K562 (cell line): ENCODE results near the gene NFYC. TPM values are rescaled to one million over a fixed set of nuclear protein-coding genes. Genes with fewer than 3 reads are reported as not detected.

Experiments used
- BRD4 ChIP-seq: fragments of 200-600 bp; sonication (generic); IDR thresholded peaks from 2 replicates; pipeline ENCODE4 v1.6.1; 2017; ENCODE audit warnings: inconsistent platforms
- CLOCK ChIP-seq: fragments of 250-450 bp; sonication (Bioruptor Pico); IDR thresholded peaks from 2 replicates; pipeline ENCODE4 v1.4.0; 2020; ENCODE audit warnings: mild to moderate bottlenecking, moderate library complexity, borderline replicate concordance
- DACH1 ChIP-seq: fragments of 450-650 bp; IDR thresholded peaks from 2 replicates; pipeline ENCODE4 v1.6.1; 2018; ENCODE audit not compliant: partially characterized antibody
- FUS ChIP-seq: fragments of 200-400 bp; formaldehyde crosslinking; optimal IDR thresholded peaks from 2 replicates; pipeline ENCODE3; 2017; ENCODE audit warnings: low read depth, low read length
- GATA2 ChIP-seq: sonication (generic); formaldehyde crosslinking; IDR thresholded peaks from 2 replicates; pipeline ENCODE4 v1.4.0; 2020; ENCODE audit warnings: mild to moderate bottlenecking, missing genetic modification reagents
- HOXB6 ChIP-seq: fragments of 250-450 bp; sonication (Bioruptor Pico); IDR thresholded peaks from 2 replicates; pipeline ENCODE4 v1.5.1; 2022; ENCODE audit warnings: mild to moderate bottlenecking, borderline replicate concordance
- ILF3 ChIP-seq: fragments of 450-650 bp; IDR thresholded peaks from 2 replicates; pipeline ENCODE4 v1.6.1; 2018; ENCODE audit warnings: antibody characterized with exemption, mild to moderate bottlenecking, moderate library complexity, borderline replicate concordance
- KLF13 ChIP-seq: fragments of 450-650 bp; IDR thresholded peaks from 2 replicates; pipeline ENCODE4 v1.6.1; 2016; ENCODE audit warnings: missing genetic modification characterization, low read depth, mild to moderate bottlenecking, missing compliant biosample characterization, moderate library complexity, borderline replicate concordance
- MAFF ChIP-seq: IDR thresholded peaks from 2 replicates; pipeline ENCODE4 v1.6.1; 2012; ENCODE audit warnings: low read length, improper control_type of control experiment
- ZNF239 ChIP-seq: fragments of 250-450 bp; sonication (Bioruptor Pico); IDR thresholded peaks from 2 replicates; pipeline ENCODE4 v1.4.0; 2020; ENCODE audit warnings: mild to moderate bottlenecking
- ZNF253 ChIP-seq: fragments of 250-450 bp; sonication (Bioruptor Pico); conservative IDR thresholded peaks from 2 replicates; pipeline ENCODE4 v1.6.1; 2021; ENCODE audit warnings: mild to moderate bottlenecking
- ZNF263 ChIP-seq: sonication (generic); formaldehyde crosslinking; IDR thresholded peaks from 2 replicates; pipeline ENCODE4 v1.8.0; 2022; ENCODE audit warnings: mild to moderate bottlenecking, missing genetic modification reagents, borderline replicate concordance
- ZNF511 ChIP-seq: sonication (generic); formaldehyde crosslinking; IDR thresholded peaks from 2 replicates; pipeline ENCODE4 v1.8.0; 2022; ENCODE audit warnings: mild to moderate bottlenecking, missing genetic modification reagents
- ZNF830 ChIP-seq: fragments of 250-450 bp; sonication (Bioruptor Pico); IDR thresholded peaks from 2 replicates; pipeline ENCODE4 v1.5.0; 2021; ENCODE audit warnings: mild to moderate bottlenecking
- polyA plus RNA-seq, 8 experiments: library from polyadenylated mRNA; depleted of rRNA in 4 of 8; stranded (reverse) in 5 of 8; unstranded in 3 of 8; fragments of >200 nt; fragmentation: Nextera tagmentation in 2 of 8; fragmentation: Illumina TruSeq in 1 of 8; extraction: Ambion mirVana in 2 of 8; extraction: Trizol in 1 of 8; gene quantifications; 2 replicates each; pipeline versions ENCODE4 v1.2.1 to v1.2.3, GENCODE V29; 2011 to 2014; ENCODE audit warnings: inconsistent platforms in 1 of 8, missing spikeins in 1 of 8
- total RNA-seq, 7 experiments: library from RNA; depleted of rRNA in 6 of 7; stranded (reverse); fragments of >200 nt in 6 of 7; fragmentation: Illumina TruSeq in 2 of 7; extraction: Trizol in 2 of 7; gene quantifications; 2 replicates each; pipeline versions ENCODE4 v1.2.1 to v1.2.3, GENCODE V29; 2011 to 2021; ENCODE audit warnings: low replicate concordance in 1 of 7
- TF ChIP-seq, protein P1 (sequence below): fragments of 450-650 bp; formaldehyde crosslinking; conservative IDR thresholded peaks from 2 replicates; pipeline ENCODE4 v1.4.0; 2022; ENCODE audit warnings: mild to moderate bottlenecking, missing genetic modification characterization
- TF ChIP-seq, protein P2 (sequence below): fragments of 250-450 bp; sonication (Bioruptor Pico); IDR thresholded peaks from 2 replicates; pipeline ENCODE4 v1.5.0; 2021; ENCODE audit warnings: mild to moderate bottlenecking, moderate library complexity
- TF ChIP-seq, protein P3 (sequence below): sonication (generic); formaldehyde crosslinking; IDR thresholded peaks from 2 replicates; pipeline ENCODE4 v1.8.0; 2023; ENCODE audit warnings: mild to moderate bottlenecking, missing genetic modification reagents

NFYC gene
- total and polyA plus RNA-seq, 9 of the 15 experiments (the other 6 are each of a cell fraction or from before 2014, with no cell fraction given) = 4.8 to 59.8 (median 41.1) TPM

DNA sequence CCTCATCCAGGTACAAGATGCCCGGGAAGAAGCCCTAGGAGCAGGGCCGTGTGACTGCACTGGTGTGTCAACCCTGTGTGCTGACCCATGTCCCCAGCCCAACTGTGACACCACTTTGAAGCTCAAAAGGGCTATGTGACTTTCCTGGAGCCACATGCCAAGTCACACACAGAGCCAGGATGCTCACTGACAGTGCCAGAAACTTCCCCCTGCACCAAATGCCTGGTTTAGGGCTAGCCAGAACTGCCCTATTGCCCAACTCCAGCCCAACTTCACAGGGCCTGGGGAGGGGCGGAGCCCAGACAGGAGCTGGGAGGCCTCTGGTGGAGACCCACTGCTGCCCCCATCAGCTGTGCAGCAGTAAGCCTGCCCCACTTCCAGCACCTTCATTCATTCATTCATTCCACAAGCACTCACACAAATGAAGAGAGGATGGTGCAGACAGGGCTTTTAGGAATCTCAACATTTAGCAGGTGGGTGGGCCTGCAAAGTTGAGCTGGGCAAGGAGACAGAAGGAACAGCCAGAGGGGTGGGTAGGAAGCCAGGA lies 128.8 kb downstream of the NFYC start (continued):
- TF ChIP-seq MAFF (no peak), DACH1 (peak; percentile 32), ZNF511 (CRISPR knock-in tag) (0 out of 2 replicates have a peak, but pooled peaks have one; percentile 0), HOXB6 (CRISPR knock-in tag) (no peak), ZNF253 (CRISPR knock-in tag) (no peak), ZNF830 (CRISPR knock-in tag) (no peak), ILF3 (no peak), ZNF239 (CRISPR knock-in tag) (no peak), FUS (no peak), ZNF263 (CRISPR knock-in tag) (no peak), BRD4 (no peak), CLOCK (CRISPR knock-in tag) (no peak), KLF13 (tag) (no peak), GATA2 (CRISPR knock-in tag) (no peak)
- TF ChIP-seq, protein P1, sequence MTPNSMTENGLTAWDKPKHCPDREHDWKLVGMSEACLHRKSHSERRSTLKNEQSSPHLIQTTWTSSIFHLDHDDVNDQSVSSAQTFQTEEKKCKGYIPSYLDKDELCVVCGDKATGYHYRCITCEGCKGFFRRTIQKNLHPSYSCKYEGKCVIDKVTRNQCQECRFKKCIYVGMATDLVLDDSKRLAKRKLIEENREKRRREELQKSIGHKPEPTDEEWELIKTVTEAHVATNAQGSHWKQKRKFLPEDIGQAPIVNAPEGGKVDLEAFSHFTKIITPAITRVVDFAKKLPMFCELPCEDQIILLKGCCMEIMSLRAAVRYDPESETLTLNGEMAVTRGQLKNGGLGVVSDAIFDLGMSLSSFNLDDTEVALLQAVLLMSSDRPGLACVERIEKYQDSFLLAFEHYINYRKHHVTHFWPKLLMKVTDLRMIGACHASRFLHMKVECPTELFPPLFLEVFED (CRISPR knock-in tag) = no peak
- TF ChIP-seq, protein P2, sequence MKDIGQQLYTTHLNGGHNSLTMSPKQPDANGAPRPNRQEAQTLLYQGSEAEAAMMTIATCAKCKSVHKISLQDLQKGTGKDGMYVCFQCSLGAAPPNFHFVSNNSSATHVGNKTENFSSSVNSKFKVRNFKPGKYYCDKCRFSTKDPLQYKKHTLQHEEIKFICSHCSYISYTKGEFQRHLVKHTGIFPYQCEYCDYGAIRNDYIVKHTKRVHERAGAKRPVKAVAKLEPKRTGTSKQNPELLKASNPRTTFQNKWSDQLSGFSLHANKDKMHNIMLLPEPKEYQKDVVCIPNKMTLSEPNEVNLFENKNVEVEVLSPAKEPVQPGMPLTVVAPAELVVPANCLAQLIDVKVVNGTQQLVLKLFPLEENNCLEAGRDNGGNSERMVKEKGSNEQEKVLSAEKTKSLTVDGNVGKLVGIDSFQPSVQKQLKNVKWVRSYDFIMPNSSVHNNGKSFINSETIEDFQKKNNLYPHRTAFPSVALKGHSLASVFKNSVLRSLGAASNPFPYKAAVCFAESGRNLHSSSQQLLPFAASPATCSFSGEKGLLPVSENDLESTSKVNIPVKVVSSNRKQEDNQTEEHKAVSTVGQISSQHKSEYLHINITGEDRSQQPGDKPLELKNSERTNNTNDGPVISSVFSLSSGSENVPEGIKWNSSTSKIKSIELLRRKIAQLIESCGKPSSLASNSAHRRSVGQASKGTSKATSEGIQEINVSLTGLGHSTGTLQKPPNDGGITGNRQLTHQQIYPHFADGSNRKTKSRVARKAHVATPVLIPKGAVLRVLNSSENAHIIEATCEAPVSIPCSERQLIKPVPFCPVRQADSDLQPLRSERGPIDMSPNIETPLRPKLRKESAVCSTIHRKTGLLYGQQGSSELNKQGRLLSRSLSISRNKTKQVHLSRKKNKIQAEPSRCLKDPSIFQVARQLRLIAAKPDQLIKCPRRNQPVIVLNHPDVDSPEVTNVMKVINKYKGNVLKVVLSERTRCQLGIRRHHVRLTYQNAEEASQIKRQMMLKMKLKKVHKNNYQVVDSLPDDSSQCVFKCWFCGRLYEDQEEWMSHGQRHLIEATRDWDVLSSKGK (CRISPR knock-in tag) = no peak
- TF ChIP-seq, protein P3, sequence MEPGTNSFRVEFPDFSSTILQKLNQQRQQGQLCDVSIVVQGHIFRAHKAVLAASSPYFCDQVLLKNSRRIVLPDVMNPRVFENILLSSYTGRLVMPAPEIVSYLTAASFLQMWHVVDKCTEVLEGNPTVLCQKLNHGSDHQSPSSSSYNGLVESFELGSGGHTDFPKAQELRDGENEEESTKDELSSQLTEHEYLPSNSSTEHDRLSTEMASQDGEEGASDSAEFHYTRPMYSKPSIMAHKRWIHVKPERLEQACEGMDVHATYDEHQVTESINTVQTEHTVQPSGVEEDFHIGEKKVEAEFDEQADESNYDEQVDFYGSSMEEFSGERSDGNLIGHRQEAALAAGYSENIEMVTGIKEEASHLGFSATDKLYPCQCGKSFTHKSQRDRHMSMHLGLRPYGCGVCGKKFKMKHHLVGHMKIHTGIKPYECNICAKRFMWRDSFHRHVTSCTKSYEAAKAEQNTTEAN (CRISPR knock-in tag) = no peak
